Neural crest cell (in vitro differentiated cells): ENCODE measurements around the gene CDC16. TPM values are rescaled to one million over a fixed set of nuclear protein-coding genes. Genes with fewer than 3 reads are reported as not detected.

ENCODE experiments used
- DNase-seq: peaks from one replicate; pipeline ENCODE4 v3.0.0; 2021; ENCODE audit warnings: low read depth, mixed read lengths, low spot score
- H3K27ac Mint-ChIP-seq: one replicate; pipeline ENCODE4 v1.8.0; 2021; ENCODE audit warnings: mild to moderate bottlenecking, mixed read lengths; ENCODE audit not compliant: unreplicated experiment
- H3K27me3 Mint-ChIP-seq: 2 replicates; pipeline ENCODE4 v1.8.0; 2021; ENCODE audit warnings: low read depth, mild to moderate bottlenecking, mixed read lengths
- H3K36me3 Mint-ChIP-seq: 2 replicates; pipeline ENCODE4 v1.8.0; 2021; ENCODE audit warnings: low read depth, mild to moderate bottlenecking, mixed read lengths
- H3K4me1 Mint-ChIP-seq: 2 replicates; pipeline ENCODE4 v1.8.0; 2021; ENCODE audit warnings: mixed read lengths
- H3K4me3 Mint-ChIP-seq: one replicate; pipeline ENCODE4 v1.8.0; 2021; ENCODE audit warnings: mild to moderate bottlenecking, mixed read lengths
- H3K9me3 Mint-ChIP-seq: 2 replicates; pipeline ENCODE4 v1.8.0; 2021; ENCODE audit warnings: mixed read lengths
- CTCF ChIP-seq: fragments of 200-600 bp; sonication (generic); conservative IDR thresholded peaks from 2 replicates; pipeline ENCODE4 v1.5.0; 2021; ENCODE audit warnings: antibody characterized with exemption, mild to moderate bottlenecking
- total RNA-seq: library from RNA; stranded (reverse); gene quantifications from 2 replicates; pipeline ENCODE4 v1.2.1, GENCODE V29; 2021

The CDC16 gene
- total RNA-seq, 1 donor from 2014 or later = 72.4 TPM

DNA sequence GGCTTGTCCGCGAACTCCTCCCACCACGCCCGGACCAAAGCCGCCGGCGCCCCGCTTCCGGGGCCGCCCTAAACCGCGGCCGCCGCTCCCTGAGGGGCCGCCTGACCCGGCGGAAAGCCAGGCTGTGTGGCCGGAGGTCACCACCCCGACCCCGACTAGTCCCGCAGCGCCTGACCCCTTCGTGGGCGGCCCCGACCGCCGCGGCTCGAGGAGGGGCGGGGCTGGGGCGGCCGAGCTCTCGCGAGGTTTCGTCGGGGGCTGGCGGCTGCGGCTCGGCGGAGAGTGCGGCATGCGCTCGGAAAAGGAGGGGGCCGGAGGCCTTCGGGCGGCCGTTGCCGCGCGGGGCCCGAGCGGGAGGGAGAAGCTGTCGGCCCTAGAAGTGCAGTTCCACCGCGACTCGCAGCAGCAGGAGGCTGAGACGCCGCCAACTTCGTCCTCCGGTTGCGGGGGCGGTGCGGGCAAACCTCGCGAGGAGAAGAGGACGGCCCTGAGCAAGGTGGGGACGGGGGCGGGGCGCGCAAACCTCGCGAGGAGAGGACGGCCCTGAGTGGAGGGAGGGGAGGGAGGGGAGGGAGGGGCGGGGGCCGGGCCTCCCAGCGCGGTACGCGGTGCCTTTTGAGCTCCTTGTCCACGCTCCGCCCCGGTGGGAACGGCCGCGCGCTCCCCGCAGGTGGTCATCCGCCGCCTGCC lies 46.8 kb downstream of the CDC16 start, which contains the start of gene UPF3A:
TSS of gene UPF3A (plus strand) at position 251 of the 690 bp plus-strand sequence. CDS start at position 290, 39 bp downstream.
- TF ChIP-seq CTCF = no peak
- H3K36me3 Mint-ChIP-seq = peaks cover 18% of the 10 kb centered on the region
- no peaks in the 10 kb centered on the region for H3K9me3 Mint-ChIP-seq
- peak within 1 kb of the TSS; percentile 97 for H3K27ac Mint-ChIP-seq
- peaks cover 37% of the 10 kb centered on the region for H3K4me1 Mint-ChIP-seq
- peak; percentile 91 for DNase-seq
- H3K4me3 Mint-ChIP-seq = peak within 1 kb of the TSS; percentile 96
- H3K27me3 Mint-ChIP-seq = no peaks in the 10 kb centered on the region

DNA sequence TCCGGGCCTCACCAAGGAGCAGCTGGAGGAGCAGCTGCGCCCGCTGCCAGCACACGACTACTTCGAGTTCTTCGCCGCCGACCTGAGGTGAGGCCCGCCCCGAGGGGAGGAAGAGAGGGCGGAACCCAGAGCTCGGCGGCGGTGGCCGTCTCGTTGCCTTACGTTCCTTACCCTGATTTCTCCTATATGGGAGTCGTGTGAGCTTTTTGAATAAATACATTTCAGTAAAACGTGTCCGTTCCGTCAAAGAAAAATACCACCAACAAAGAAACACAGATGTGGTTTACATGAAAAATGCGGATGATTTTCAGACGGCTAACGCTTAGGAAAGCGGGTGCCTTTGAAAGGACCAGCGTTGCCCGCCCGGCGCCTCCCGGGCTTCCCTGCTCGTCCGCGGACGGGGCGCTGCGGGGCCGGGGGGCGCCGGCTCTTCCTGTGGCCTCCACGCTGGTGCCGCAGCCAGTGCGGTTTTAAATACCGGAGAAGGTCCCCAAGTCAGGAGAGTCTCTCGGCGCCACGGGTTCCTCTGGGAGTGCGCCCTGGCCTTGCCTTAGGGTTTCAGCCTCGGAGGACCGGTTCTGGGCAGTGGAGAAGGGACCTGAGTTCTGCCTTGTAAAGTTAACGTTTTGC lies 47.5 kb downstream of the CDC16 start:
- H3K36me3 Mint-ChIP-seq = peaks cover 24% of the 10 kb centered on the region
- DNase-seq = peak; percentile 70
- H3K27ac Mint-ChIP-seq = peak overlapping the region; percentile 97
- peak overlapping the region; percentile 96 for H3K4me3 Mint-ChIP-seq
- no peaks in the 10 kb centered on the region for H3K27me3 Mint-ChIP-seq
- H3K4me1 Mint-ChIP-seq = peaks cover 37% of the 10 kb centered on the region
- no peaks in the 10 kb centered on the region for H3K9me3 Mint-ChIP-seq
- no peak for TF ChIP-seq CTCF

DNA sequence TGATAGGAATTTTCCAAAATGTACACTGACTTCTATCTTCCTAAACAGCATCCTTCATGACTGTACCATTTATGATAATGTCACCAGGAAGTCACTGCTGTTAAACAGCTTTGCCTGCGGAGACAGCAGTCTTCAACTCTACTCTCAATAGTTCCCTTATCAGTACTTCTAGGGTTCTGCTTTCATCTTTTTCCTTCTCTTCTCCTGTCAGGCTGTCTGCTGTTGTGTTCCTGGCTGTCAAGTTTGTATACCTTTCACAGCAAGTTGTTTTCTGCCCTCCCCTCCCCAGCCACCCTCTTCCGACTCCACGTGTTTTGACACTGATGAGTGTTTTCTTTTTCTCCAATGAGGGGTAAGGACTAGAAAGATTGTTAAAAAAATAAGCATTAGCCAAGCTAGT lies 48.9 kb downstream of the CDC16 start:
- H3K9me3 Mint-ChIP-seq = no peaks in the 10 kb centered on the region
- peaks cover 31% of the 10 kb centered on the region for H3K36me3 Mint-ChIP-seq
- no peak for DNase-seq
- H3K27ac Mint-ChIP-seq = no peak overlapping the region
- no peak for TF ChIP-seq CTCF
- no peaks in the 10 kb centered on the region for H3K27me3 Mint-ChIP-seq
- H3K4me1 Mint-ChIP-seq = peaks cover 37% of the 10 kb centered on the region
- peak overlapping the region; percentile 73 for H3K4me3 Mint-ChIP-seq

DNA sequence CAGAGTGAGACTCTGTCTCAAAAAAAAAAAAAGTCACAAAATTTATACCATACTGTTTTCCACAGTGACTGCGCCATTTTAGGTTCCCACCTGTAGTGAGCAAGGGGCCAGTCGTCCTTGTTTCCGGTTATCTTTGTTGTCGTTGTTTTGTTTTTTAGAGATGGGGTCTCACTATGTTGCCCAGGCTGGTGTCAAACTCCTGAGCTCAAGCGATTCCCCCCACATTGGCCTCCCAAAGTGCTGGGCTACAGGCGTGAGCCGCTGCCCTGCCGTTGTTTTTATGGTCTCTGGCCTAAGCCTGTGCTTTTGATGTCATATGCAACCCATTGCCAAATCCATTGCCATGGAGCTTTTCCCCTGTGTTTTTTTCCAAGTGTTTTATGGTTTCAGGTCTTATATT lies 50.0 kb downstream of the CDC16 start:
- no peak for TF ChIP-seq CTCF
- H3K36me3 Mint-ChIP-seq = peaks cover 32% of the 10 kb centered on the region
- no peaks in the 10 kb centered on the region for H3K9me3 Mint-ChIP-seq
- peak overlapping the region; percentile 77 for H3K4me3 Mint-ChIP-seq
- DNase-seq = no peak
- no peak overlapping the region for H3K27ac Mint-ChIP-seq
- peaks cover 34% of the 10 kb centered on the region for H3K4me1 Mint-ChIP-seq
- H3K27me3 Mint-ChIP-seq = no peaks in the 10 kb centered on the region

DNA sequence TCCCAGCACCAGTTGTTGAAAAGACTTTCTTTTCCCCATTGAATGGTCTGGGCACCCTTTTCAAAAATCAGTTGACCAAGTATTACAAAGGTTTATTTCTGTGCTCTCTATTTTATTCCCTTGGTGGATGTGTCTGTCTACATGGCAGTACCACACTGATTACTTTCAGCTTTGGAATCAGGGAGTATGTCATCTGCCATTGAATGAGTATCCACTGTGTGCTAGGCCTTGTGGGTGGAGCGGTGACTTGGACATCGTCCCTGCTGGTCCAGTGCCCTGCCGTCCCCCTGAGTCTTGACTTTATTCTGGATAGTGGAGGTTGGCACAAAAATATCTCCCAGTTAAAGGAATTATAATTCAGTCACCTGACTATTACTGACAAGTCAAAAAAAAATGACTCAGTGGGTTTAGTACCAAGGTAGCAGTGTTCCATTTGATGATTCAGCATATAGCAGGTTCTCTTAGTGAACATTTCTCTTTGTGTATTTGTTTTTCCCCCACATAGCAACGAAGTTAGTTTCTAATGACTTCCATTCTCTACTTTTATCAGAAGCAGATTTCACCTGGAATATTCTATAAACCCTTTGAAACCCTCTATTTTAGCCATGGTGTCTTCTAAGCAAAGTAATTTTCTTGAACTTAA lies 50.6 kb downstream of the CDC16 start:
- Mint-ChIP-seq H3K4me3 (peak overlapping the region; percentile 77), H3K9me3 (no peaks in the 10 kb centered on the region), H3K36me3 (peaks cover 32% of the 10 kb centered on the region), H3K27me3 (no peaks in the 10 kb centered on the region), H3K4me1 (peaks cover 28% of the 10 kb centered on the region), H3K27ac (no peak overlapping the region)
- DNase-seq = no peak
- no peak for TF ChIP-seq CTCF
